Measurements from ENCODE around the gene LRRC26.

GRCh38 chr9:137192448-137192780, 22.6 kb upstream of the LRRC26 start:
- TF ChIP-seq NR2C2 (CRISPR knock-in tag; IDR thresholded peaks at IDR 0.05) (no peak), CTCF (IDR thresholded peaks at IDR 0.05) (no peak), SP1 (CRISPR knock-in tag; conservative IDR thresholded peaks at IDR 0.05) (no peak), STAT6 (CRISPR knock-in tag; conservative IDR thresholded peaks at IDR 0.05; ENCODE audit: low read depth) (no peak), ZNF281 (CRISPR knock-in tag; IDR thresholded peaks at IDR 0.05) (no peak), E2F5 (CRISPR knock-in tag; IDR thresholded peaks at IDR 0.05) (no peak), TEAD1 (CRISPR knock-in tag; IDR thresholded peaks at IDR 0.05) (no peak), CBFB (CRISPR knock-in tag; IDR thresholded peaks at IDR 0.05; ENCODE audit: low read depth) (no peak), TCF7 (CRISPR knock-in tag; IDR thresholded peaks at IDR 0.05; ENCODE audit: low read depth) (no peak), USF2 (CRISPR knock-in tag; IDR thresholded peaks at IDR 0.05) (no peak), NR1H2 (CRISPR knock-in tag; IDR thresholded peaks at IDR 0.05) (no peak), ATF2 (CRISPR knock-in tag; IDR thresholded peaks at IDR 0.05; ENCODE audit: borderline replicate concordance, low read depth) (no peak), TP53 (CRISPR knock-in tag; IDR thresholded peaks at IDR 0.05) (no peak), USF1 (CRISPR knock-in tag; IDR thresholded peaks at IDR 0.05) (no peak)
